K562 (cell line): ENCODE results near the gene NBEA. TPM values are rescaled to one million over a fixed set of nuclear protein-coding genes. Genes with fewer than 3 reads are reported as not detected.

Source experiments
- ATAC-seq: fragments of 200-7000 bp; cut with Tn5 transposase; 3 replicates; pipeline ENCODE4 v1.9.1; 2020; ENCODE audit warnings: moderate library complexity
- BruUV-seq: library from RNA; stranded (reverse); fragments of 400-500 nt; replicated peaks from 2 replicates; lab custom pipeline; 2021; lab: Mats Ljungman, UMichigan
- CTCF ChIA-PET: fragments of 300-600 bp; formaldehyde crosslinking; extraction: SDS; loops from one replicate; lab custom pipeline; 2021; ENCODE audit warnings: low intra/inter-chr PET ratio; lab: Yijun Ruan, JAX
- POLR2A ChIA-PET: fragments of 300-600, 350-650 bp; sonication (Branson Sonifier 250); formaldehyde crosslinking; extraction: SDS; loops from one replicate; lab custom pipeline; 2021; ENCODE audit warnings: antibody characterized with exemption, inconsistent platforms; lab: Yijun Ruan, JAX
- DNase-seq, 4 experiments: peaks; one replicate each; pipeline versions ENCODE4 v3.0.0 to v3.0.0-alpha.2; 2011 to 2018; ENCODE audit warnings: low spot score in 3 of 4, mixed read lengths in 3 of 4; ENCODE audit errors: extremely low read depth in 1 of 4
- FAIRE-seq: peaks from 2 replicates; lab custom pipeline; 2011; peaks lifted over from hg19 to GRCh38; lab: Jason Lieb, UNC
- H2AFZ ChIP-seq: 2 replicates; pipeline ENCODE4 v1.6.0; 2011; ENCODE audit warnings: low read depth, low read length, control low read depth, inconsistent platforms
- H3K27ac ChIP-seq: fragments of 200-600 bp; 3 replicates; pipeline ENCODE4 v1.8.0; 2011; ENCODE audit warnings: low read depth, mild to moderate bottlenecking, control low read depth, inconsistent platforms, low read length, moderate library complexity, mixed read lengths; ENCODE audit errors: extremely low read depth
- H3K27me3 ChIP-seq, 2 experiments: fragments of 300-600 bp in 1 of 2; 2 replicates in 1 of 2; 3 replicates in 1 of 2; pipeline versions ENCODE4 v1.6.0 to v1.8.0; 2011; ENCODE audit warnings: inconsistent platforms in 2 of 2, low read length in 2 of 2, mild to moderate bottlenecking in 1 of 2, mixed read lengths in 1 of 2, moderate library complexity in 1 of 2; ENCODE audit not compliant: control insufficient read depth in 2 of 2, insufficient read depth in 2 of 2
- H3K36me3 ChIP-seq: fragments of 300-600 bp; 3 replicates; pipeline ENCODE4 v1.8.0; 2011; ENCODE audit warnings: mild to moderate bottlenecking, low read length, inconsistent platforms; ENCODE audit not compliant: control insufficient read depth, insufficient read depth
- H3K4me1 ChIP-seq, 2 experiments: fragments of 200-600 bp in 1 of 2; replicated peaks in 1 of 2; 2 replicates in 1 of 2; 3 replicates in 1 of 2; pipeline versions ENCODE4 v1.5.1 to v1.8.0; 2011; ENCODE audit warnings: inconsistent platforms in 2 of 2, low read length in 2 of 2, mild to moderate bottlenecking in 1 of 2, mixed read lengths in 1 of 2, moderate library complexity in 1 of 2; ENCODE audit not compliant: control insufficient read depth in 2 of 2, insufficient read depth in 2 of 2
- H3K4me2 ChIP-seq: 2 replicates; pipeline ENCODE4 v1.6.1; 2011; ENCODE audit warnings: low read length, control low read depth, inconsistent platforms, mixed read lengths; ENCODE audit not compliant: insufficient read depth
- H3K4me3 ChIP-seq: fragments of 200-600 bp; sonication (generic), shearing (Covaris generic); 2 replicates; pipeline ENCODE4 v1.5.1; 2016; ENCODE audit warnings: control low read depth, inconsistent platforms
- H3K79me2 ChIP-seq: fragments of 200-600 bp; 3 replicates; pipeline ENCODE4 v1.8.0; 2011; ENCODE audit warnings: low read length, inconsistent platforms; ENCODE audit not compliant: control insufficient read depth, insufficient read depth
- H3K9ac ChIP-seq, 2 experiments: 2 replicates each; pipeline versions ENCODE4 v1.6.0 to v1.6.1; 2011; ENCODE audit warnings: low read depth in 2 of 2, low read length in 2 of 2, control low read depth in 1 of 2, inconsistent platforms in 1 of 2, mild to moderate bottlenecking in 1 of 2, mixed read lengths in 1 of 2; ENCODE audit not compliant: insufficient read depth in 1 of 2
- H3K9me1 ChIP-seq: one replicate; pipeline ENCODE4 v1.6.0; 2011; ENCODE audit warnings: inconsistent platforms, mild to moderate bottlenecking, low read length, moderate library complexity; ENCODE audit not compliant: control insufficient read depth, insufficient read depth
- H3K9me3 ChIP-seq: replicated peaks from 2 replicates; pipeline ENCODE4 v1.5.1; 2011; ENCODE audit warnings: low read depth, low read length, inconsistent platforms; ENCODE audit not compliant: control insufficient read depth, insufficient read depth
- H4K20me1 ChIP-seq: replicated peaks from 2 replicates; pipeline ENCODE4 v1.6.1; 2011; ENCODE audit warnings: low read length, inconsistent platforms, mixed read lengths; ENCODE audit not compliant: control insufficient read depth, insufficient read depth
- GABPB2 ChIP-seq: fragments of 250-450 bp; sonication (Bioruptor Pico); conservative IDR thresholded peaks from 2 replicates; pipeline ENCODE4 v1.5.1; 2021; ENCODE audit warnings: mild to moderate bottlenecking
- GTF3C2 ChIP-seq: IDR thresholded peaks from 3 replicates; pipeline ENCODE4 v1.6.1; 2011; ENCODE audit warnings: borderline replicate concordance, mild to moderate bottlenecking, moderate library complexity; ENCODE audit not compliant: insufficient read length; ENCODE audit errors: extremely low read depth
- HIVEP1 ChIP-seq: fragments of 250-450 bp; sonication (Bioruptor Pico); IDR thresholded peaks from 2 replicates; pipeline ENCODE4 v1.4.0; 2020; ENCODE audit warnings: mild to moderate bottlenecking
- RUNX1 ChIP-seq: sonication (generic); IDR thresholded peaks from 2 replicates; pipeline ENCODE4 v1.6.1; 2016; ENCODE audit warnings: antibody characterized with exemption, low read depth
- TCFL5 ChIP-seq: fragments of 250-450 bp; sonication (Bioruptor Pico); conservative IDR thresholded peaks from 2 replicates; pipeline ENCODE4 v1.6.1; 2021; ENCODE audit warnings: mild to moderate bottlenecking, moderate library complexity, matching md5 sums
- ZBTB33 ChIP-seq: sonication (generic); formaldehyde crosslinking; IDR thresholded peaks from 2 replicates; pipeline ENCODE4 v1.8.1; 2023; ENCODE audit warnings: mild to moderate bottlenecking, missing genetic modification reagents
- ZNF311 ChIP-seq: fragments of 250-450 bp; sonication (Bioruptor Pico); IDR thresholded peaks from 2 replicates; pipeline ENCODE4 v1.4.0; 2020; ENCODE audit warnings: mild to moderate bottlenecking, moderate library complexity
- ZNF655 ChIP-seq: fragments of 250-450 bp; sonication (Bioruptor Pico); IDR thresholded peaks from 2 replicates; pipeline ENCODE4 v1.5.0; 2021
- WGBS: fragments of 100-300 bp; shearing (Covaris generic); methylation state at CpG from one replicate; pipeline ENCODE4 v1.1.6; 2016; ENCODE audit warnings: low coverage, mixed read lengths; ENCODE audit not compliant: insufficient coverage; ENCODE audit errors: missing lambda C conversion rate; 5-methylcytosine and 5-hydroxymethylcytosine counted together
- in situ Hi-C: fragments of 300-500 bp; cut with MboI; formaldehyde crosslinking; loops from 4 replicates; pipeline ENCODE4 v1.15.0; 2018; ENCODE audit warnings: inconsistent platforms, mixed read lengths
- intact Hi-C: fragments of 100-400 bp; cut with micrococcal nuclease; formaldehyde crosslinking; loops from 2 replicates; pipeline ENCODE4 v1.14.2; 2022
- polyA plus RNA-seq, 8 experiments: library from polyadenylated mRNA; depleted of rRNA in 4 of 8; stranded (reverse) in 5 of 8; unstranded in 3 of 8; fragments of >200 nt; fragmentation: Nextera tagmentation in 2 of 8; fragmentation: Illumina TruSeq in 1 of 8; extraction: Ambion mirVana in 2 of 8; extraction: Trizol in 1 of 8; gene quantifications; 2 replicates each; pipeline versions ENCODE4 v1.2.1 to v1.2.3, GENCODE V29; 2011 to 2014; ENCODE audit warnings: inconsistent platforms in 1 of 8, missing spikeins in 1 of 8
- total RNA-seq, 7 experiments: library from RNA; depleted of rRNA in 6 of 7; stranded (reverse); fragments of >200 nt in 6 of 7; fragmentation: Illumina TruSeq in 2 of 7; extraction: Trizol in 2 of 7; gene quantifications; 2 replicates each; pipeline versions ENCODE4 v1.2.1 to v1.2.3, GENCODE V29; 2011 to 2021; ENCODE audit warnings: low replicate concordance in 1 of 7

Gene NBEA
- total and polyA plus RNA-seq, 9 of the 15 experiments (the other 6 are each of a cell fraction or from before 2014, with no cell fraction given) = 0.03 to 0.94 (median 0.05) TPM; not detected in 2

- Histone ChIP-seq H3K4me3 (no peak overlapping the region), H3K9me3 (no peaks in the 10 kb centered on the region), H3K27me3 (no peaks in the 10 kb centered on the region), H3K9me1 (no peaks in the 10 kb centered on the region), H4K20me1 (no peaks in the 10 kb centered on the region), H3K79me2 (no peaks in the 10 kb centered on the region), H3K36me3 (no peaks in the 10 kb centered on the region), H2AFZ (no peak overlapping the region), H3K4me2 (no peak overlapping the region), H3K27ac (no peak overlapping the region), H3K4me1 (no peaks in the 10 kb centered on the region), H3K9ac (no peak overlapping the region)
- no peak for TF ChIP-seq RUNX1
- FAIRE-seq (no peak), ATAC-seq (no peak), DNase-seq (no peak)
- ChIA-PET POLR2A (no interaction called here), CTCF (no interaction called here)
- in situ Hi-C loops (no loop called here), intact Hi-C loops (no loop called here)
- no TSS peak for BruUV-seq
- 0% methylated on average over 1 of the region's 1 CpG for WGBS
Measured at GRCh38 chr13:35548790-35549189, 606.7 kb downstream of the NBEA start.

- H3K27ac ChIP-seq = no peak overlapping the region
- no peak overlapping the region for H3K9ac ChIP-seq
- in situ Hi-C loops = no loop called here
- no peaks in the 10 kb centered on the region for H3K79me2 ChIP-seq
- no peak overlapping the region for H2AFZ ChIP-seq
- no peak overlapping the region for H3K4me2 ChIP-seq
- ATAC-seq (no peak), DNase-seq (no peak), FAIRE-seq (no peak)
- H3K4me3 ChIP-seq = no peak overlapping the region
- no peaks in the 10 kb centered on the region for H3K9me1 ChIP-seq
- H3K4me1 ChIP-seq = no peaks in the 10 kb centered on the region
- ChIA-PET POLR2A (interaction anchor here (0.6 kb wide), 1 partner anchor 18 kb away, joined by 3 read pairs; no protein-coding TSS in a partner anchor), CTCF (no interaction called here)
- H3K27me3 ChIP-seq = no peaks in the 10 kb centered on the region
- no peaks in the 10 kb centered on the region for H4K20me1 ChIP-seq
- intact Hi-C loops = no loop called here
- BruUV-seq = no TSS peak
- H3K9me3 ChIP-seq = no peaks in the 10 kb centered on the region
- H3K36me3 ChIP-seq = no peaks in the 10 kb centered on the region
- TF ChIP-seq GABPB2 (CRISPR knock-in tag) (no peak), GTF3C2 (no peak), HIVEP1 (CRISPR knock-in tag) (no peak), ZBTB33 (CRISPR knock-in tag) (no peak), TCFL5 (CRISPR knock-in tag) (no peak), ZNF311 (CRISPR knock-in tag) (no peak), ZNF655 (no peak)
Measured at GRCh38 chr13:35549481-35549880, 607.4 kb downstream of the NBEA start.
